Mesenteric fat pad (tissue), 1 donor: Measurements from ENCODE around the gene EIF4G3. TPM values are rescaled to one million over a fixed set of nuclear protein-coding genes. Genes with fewer than 3 reads are reported as not detected.

Experiments used
- DNase-seq: peaks from one replicate; pipeline ENCODE4 v3.0.0-alpha.2; 2020; ENCODE audit warnings: low spot score
- microRNA-seq: library from miRNA; unstranded; fragments of <30 nt; microRNA quantifications from one replicate; pipeline ENCODE4 v1.2.0, GENCODE V29; 2020; ENCODE audit warnings: borderline number of aligned reads
- total RNA-seq: library from RNA; stranded (reverse); fragmentation: NEBNext Ultra II Directional; extraction: Animal tissue kit (Norgen Biotek cat#: 25700); gene quantifications from one replicate; pipeline ENCODE4 v1.2.1, GENCODE V29; 2021
- donor health status: DM: yes; HTN: yes; CAD: no.

EIF4G3 gene
- total RNA-seq, 1 donor from 2014 or later: 71.7 TPM

DNA sequence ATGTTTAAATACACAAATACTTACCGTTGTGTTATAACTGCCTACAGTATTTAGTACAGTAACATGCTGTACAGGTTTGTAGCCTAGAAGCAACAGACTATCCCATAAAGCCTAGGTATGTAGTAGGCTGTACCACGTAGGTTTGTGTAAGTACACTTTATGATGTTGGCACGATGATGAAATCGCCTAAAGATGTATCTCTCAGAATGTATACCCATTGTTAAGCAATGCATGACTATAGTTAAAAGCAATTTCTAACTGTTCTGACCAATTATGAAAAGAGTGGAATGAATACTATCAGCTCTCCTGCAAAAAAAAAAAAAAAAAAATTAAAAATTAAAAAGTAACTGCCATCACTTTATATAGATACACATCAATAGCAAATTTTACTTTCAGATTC, 401.0 kb downstream of the EIF4G3 start:
- no peak for DNase-seq

DNA sequence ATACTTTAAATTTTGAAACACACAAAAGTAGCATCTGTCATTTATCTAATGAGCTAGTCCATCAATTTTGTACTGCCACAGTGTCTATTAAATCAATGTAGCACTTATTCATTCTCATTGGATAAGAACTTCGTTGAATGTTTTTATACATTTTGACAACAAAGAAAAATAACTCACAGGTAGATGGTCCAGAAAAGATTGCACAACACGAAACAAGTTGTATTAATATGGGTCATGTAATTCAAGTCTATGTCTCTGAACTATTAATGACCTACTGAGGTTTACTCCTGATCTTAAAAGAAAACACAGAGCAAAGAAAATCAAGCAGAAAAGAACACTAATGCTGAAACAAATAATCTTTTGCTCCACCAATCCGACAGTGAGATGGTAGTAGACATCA, 404.9 kb downstream of the EIF4G3 start:
- no peak for DNase-seq

DNA sequence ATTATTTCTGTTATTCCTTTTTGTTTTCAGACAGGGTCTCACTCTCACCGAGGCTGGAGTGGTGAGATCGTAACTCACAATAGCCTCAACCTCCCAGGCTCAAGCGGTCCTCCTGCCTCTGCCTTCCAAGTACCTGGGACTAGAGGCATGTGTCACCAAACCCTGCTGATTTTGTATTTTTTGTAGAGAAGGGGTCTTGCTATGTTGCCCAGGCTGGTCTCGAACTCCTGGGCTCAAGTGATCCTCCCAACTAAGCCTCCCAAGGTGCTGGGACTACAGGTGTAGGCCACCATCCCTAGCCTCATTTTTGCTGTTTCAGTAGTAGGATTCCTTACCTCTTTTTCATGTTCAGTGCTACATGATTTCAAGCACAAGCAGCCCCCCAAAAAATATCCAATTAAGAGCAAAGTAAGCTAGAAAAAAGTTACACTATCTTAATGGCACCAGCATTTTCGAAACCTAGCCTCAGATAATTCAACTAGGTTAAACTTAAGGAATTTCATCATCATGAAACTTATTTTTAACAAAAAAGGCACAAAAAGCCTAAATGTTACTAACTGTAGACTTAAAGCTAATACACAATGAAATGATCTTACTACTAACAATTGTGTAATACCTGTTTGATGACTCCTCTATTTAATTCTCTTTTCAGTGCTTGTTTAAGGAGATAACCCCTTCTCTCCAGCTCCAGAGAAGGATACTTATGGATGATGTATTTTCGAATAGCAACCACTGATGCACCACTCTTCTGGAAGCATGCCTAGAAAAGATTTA, 406.2 kb downstream of the EIF4G3 start:
- DNase-seq: no peak

DNA sequence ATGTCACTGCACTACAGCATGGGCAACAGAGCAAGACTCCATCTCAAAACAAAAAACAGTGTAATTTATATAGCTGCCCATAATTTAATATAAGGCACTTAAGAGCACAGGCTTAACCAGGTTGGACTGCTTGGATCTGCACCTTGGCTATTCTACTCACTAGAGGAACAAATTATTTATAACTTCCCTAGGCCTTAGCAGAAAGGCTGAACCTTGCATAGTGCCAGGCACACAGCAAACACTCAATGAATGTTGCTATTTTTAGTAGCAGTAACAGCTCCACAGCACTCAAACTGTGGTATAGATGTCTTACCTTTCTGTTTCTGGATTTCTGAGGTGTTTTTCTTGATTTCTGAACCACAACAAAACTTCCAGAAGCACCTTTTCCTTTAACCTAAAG, 409.4 kb downstream of the EIF4G3 start:
- no peak for DNase-seq

GRCh38 chr1:20763417-20763816, 413.3 kb downstream of the EIF4G3 start:
- no peak for DNase-seq

GRCh38 chr1:20760322-20760721, 416.4 kb downstream of the EIF4G3 start:
- no peak for DNase-seq

Small RNAs within 50 kb of the gene (microRNA-seq; reads per million reads assigned to microRNA genes)
- gene MIR1256: not detected

Other genes with a start within 250 kb of the EIF4G3 start
- gene ECE1, start 113.6 kb upstream of the EIF4G3 start, total RNA-seq: 156 TPM